Stomach smooth muscle (tissue), 2 donors: ENCODE data around the gene DOLK.
"Not testable (repeated sequence)": the region's sequence is repeated elsewhere in the genome, so short reads cannot be mapped to it uniquely, and the experiment has no call there.

ENCODE experiments used
- H3K27ac ChIP-seq: one replicate; pipeline ENCODE4 v1.7.0; 2013; ENCODE audit warnings: mild to moderate bottlenecking, low read length, inconsistent platforms
- H3K27me3 ChIP-seq, 2 donors: one replicate each; pipeline ENCODE4 v1.7.0; 2013; ENCODE audit warnings: low read length in 2 of 2; ENCODE audit not compliant: insufficient read depth in 2 of 2, control insufficient read depth in 1 of 2
- H3K36me3 ChIP-seq, 2 donors: one replicate each; pipeline ENCODE4 v1.7.0; 2013; ENCODE audit warnings: low read length in 2 of 2; ENCODE audit not compliant: control insufficient read depth in 2 of 2, insufficient read depth in 2 of 2
- H3K4me1 ChIP-seq: one replicate; pipeline ENCODE4 v1.7.0; 2013; ENCODE audit warnings: low read length; ENCODE audit not compliant: control insufficient read depth, insufficient read depth
- H3K4me3 ChIP-seq, 2 donors: one replicate each; pipeline ENCODE4 v1.7.0; 2013; ENCODE audit warnings: low read length in 2 of 2
- H3K9ac ChIP-seq, 2 donors: one replicate each; pipeline ENCODE4 v1.7.0; 2013; ENCODE audit warnings: low read length in 2 of 2, mild to moderate bottlenecking in 1 of 2
- H3K9me3 ChIP-seq, 2 donors: one replicate each; pipeline ENCODE4 v1.7.0; 2013; ENCODE audit warnings: low read length in 2 of 2; ENCODE audit not compliant: control insufficient read depth in 2 of 2
- donor health status: healthy.
- donor health status: Pancreatic carcinoma.

The DOLK gene

DNA sequence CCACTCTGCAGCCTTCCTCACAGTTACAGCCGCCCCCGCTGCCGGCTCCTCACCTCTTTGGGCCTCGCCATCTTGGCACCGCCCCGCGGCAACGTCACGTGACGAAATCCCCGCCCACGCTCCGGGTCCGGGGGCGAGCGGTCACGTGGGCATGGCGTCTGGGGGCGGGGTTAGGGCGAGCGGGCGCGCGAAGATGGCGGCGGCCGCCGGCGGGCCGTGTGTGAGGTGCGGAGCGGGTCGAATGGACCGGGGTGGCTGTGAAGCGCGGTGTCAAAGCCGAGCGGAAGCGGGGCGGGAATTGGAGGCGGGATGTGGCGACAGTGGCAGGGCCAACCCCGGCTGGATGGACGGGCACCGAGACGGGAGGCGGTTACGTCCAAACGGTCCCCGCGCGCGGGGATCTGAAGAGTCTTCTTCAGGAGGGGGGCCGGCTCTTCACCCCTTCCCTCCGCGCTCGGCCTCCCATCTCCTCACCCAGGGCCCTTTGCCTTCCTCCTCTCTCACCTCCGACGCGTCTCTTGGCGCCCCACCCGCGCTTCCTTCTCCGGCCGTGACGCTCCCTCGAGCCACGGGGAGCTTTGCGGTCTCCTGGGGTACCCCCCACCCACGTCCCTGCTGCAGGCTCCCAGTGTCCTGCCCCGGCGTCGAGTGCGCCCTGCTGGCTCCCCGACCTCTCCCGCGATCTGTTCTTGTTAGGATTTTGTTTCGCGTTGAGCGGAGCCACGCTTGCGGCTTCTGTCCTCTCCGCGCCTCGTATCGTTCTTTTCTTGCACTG, at the start of gene DOLK, which contains the start of gene NUP188:
Gene DOLK, minus strand, starts transcription at position 77 of the 775 bp plus-strand sequence. CDS start 300 bp downstream, outside the sequence.
Gene NUP188, plus strand, starts transcription at position 173 of the 775 bp plus-strand sequence. Its CDS starts 21 bp downstream, at position 194.
- Histone ChIP-seq H3K27me3 (no peaks in the 10 kb centered on the region), H3K9me3 (no peaks in the 10 kb centered on the region), H3K4me3 (peak within 1 kb of the TSS; percentile 74 to 91), H3K27ac (peak within 1 kb of the TSS; percentile 88), H3K9ac (peak within 1 kb of the TSS; percentile 88 to 92), H3K4me1 (peaks cover 29% of the 10 kb centered on the region), H3K36me3 (peaks cover 2 to 11% of the 10 kb centered on the region in 2 donors)

- no peak overlapping the region for H3K27ac ChIP-seq
- no peak overlapping the region for H3K4me3 ChIP-seq
- no peak overlapping the region for H3K9ac ChIP-seq
- H3K4me1 ChIP-seq: no peaks in the 10 kb centered on the region
- H3K27me3 ChIP-seq: no peaks in the 10 kb centered on the region
- no peaks in the 10 kb centered on the region for H3K9me3 ChIP-seq
- peaks cover 58 to 60% of the 10 kb centered on the region in 2 donors for H3K36me3 ChIP-seq
These were observed 48.4 kb upstream of the DOLK start for GRCh38 chr9:128995791-128996190.

DNA sequence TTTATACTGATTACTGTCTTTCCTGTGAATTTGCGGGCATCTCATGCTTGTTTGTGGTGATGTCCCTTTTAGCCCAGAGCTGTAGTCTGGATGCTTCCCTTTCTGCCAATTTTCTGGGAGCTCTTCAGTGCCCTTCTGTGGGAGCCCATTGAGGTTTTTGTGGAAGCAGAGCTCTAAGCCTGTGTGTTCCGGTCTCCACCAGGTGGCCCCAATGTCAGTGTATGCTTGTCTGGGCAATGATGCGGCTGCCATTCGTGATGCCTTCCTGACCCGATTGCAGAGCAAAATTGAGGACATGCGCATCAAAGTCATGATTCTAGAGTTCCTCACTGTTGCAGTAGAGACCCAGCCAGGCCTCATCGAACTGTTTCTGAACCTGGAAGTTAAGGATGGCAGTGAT, 45.6 kb upstream of the DOLK start:
- Histone ChIP-seq H3K9ac (no peak overlapping the region), H3K4me3 (no peak overlapping the region), H3K9me3 (no peaks in the 10 kb centered on the region), H3K27me3 (no peaks in the 10 kb centered on the region), H3K4me1 (no peaks in the 10 kb centered on the region), H3K27ac (no peak overlapping the region), H3K36me3 (peaks cover 45 to 46% of the 10 kb centered on the region in 2 donors)

- H3K9ac ChIP-seq: no peak overlapping the region
- H3K27me3 ChIP-seq: no peaks in the 10 kb centered on the region
- H3K4me3 ChIP-seq: no peak overlapping the region
- peaks cover 26 to 39% of the 10 kb centered on the region in 2 donors for H3K36me3 ChIP-seq
- no peak overlapping the region for H3K27ac ChIP-seq
- H3K4me1 ChIP-seq: no peaks in the 10 kb centered on the region
- H3K9me3 ChIP-seq: no peaks in the 10 kb centered on the region
These were observed 40.4 kb upstream of the DOLK start for GRCh38 chr9:128987805-128988204.

- Histone ChIP-seq H3K36me3 (peaks cover 32 to 46% of the 10 kb centered on the region in 2 donors), H3K27ac (no peak overlapping the region)
These were observed 39.3 kb upstream of the DOLK start for GRCh38 chr9:128986671-128987070.

GRCh38 chr9:128983536-128983935, 36.1 kb upstream of the DOLK start:
- Histone ChIP-seq H3K36me3 (peaks cover 49 to 66% of the 10 kb centered on the region in 2 donors), H3K9ac (no peak overlapping the region), H3K4me1 (no peaks in the 10 kb centered on the region), H3K27ac (no peak overlapping the region), H3K9me3 (no peaks in the 10 kb centered on the region), H3K27me3 (no peaks in the 10 kb centered on the region), H3K4me3 (no peak overlapping the region)

More at GRCh38 chr9:128986671-128987070, 39.3 kb upstream of the DOLK start:
- Histone ChIP-seq H3K9ac (no peak overlapping the region), H3K9me3 (no peaks in the 10 kb centered on the region), H3K4me1 (no peaks in the 10 kb centered on the region), H3K4me3 (no peak overlapping the region), H3K27me3 (no peaks in the 10 kb centered on the region)

DNA sequence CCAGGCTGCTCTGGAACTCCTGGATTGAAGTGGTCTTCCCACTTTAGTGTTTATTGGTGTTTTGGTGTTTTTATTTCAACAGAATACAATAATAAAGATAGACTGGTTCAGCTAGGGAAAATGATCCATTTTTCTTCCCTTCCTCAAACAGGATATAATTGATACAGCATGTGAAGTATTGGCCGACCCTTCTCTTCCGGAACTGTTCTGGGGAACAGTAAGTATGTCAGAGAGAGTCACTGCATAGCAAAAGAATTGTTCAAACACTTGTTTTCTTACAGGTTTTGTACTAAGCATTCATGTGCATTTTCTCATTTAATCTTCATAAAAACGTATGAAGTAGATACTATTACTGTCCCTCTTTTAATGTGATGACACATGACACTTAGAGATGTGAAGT, 31.7 kb upstream of the DOLK start:
- no peaks in the 10 kb centered on the region for H3K4me1 ChIP-seq
- H3K9ac ChIP-seq: no peak overlapping the region
- H3K27ac ChIP-seq: no peak overlapping the region
- no peaks in the 10 kb centered on the region for H3K9me3 ChIP-seq
- H3K36me3 ChIP-seq: peaks cover 43 to 67% of the 10 kb centered on the region in 2 donors
- no peaks in the 10 kb centered on the region for H3K27me3 ChIP-seq
- no peak overlapping the region for H3K4me3 ChIP-seq

DNA sequence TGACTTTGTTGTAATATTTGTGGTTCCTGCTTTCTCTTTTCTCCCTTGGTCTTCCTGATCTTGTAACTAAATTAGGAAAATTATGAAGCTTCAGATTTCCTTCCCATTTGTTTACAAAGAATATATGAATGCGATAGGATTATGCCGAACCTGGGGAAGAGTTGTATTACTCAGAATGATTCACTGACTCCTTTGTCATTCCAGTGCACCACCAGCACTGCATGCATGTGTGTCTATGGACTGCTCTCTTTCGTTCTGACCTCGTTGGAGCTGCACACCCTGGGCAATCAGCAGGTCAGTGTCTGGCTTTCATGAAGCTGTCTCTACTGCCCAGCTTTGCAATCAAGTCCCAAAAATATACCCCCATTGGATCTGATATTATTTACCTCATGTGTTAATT, 25.6 kb upstream of the DOLK start:
- Histone ChIP-seq H3K9ac (no peak overlapping the region), H3K4me1 (no peaks in the 10 kb centered on the region), H3K36me3 (peaks cover 31 to 60% of the 10 kb centered on the region in 2 donors), H3K9me3 (no peaks in the 10 kb centered on the region), H3K4me3 (no peak overlapping the region), H3K27me3 (no peaks in the 10 kb centered on the region), H3K27ac (no peak overlapping the region)

GRCh38 chr9:128969491-128969890, 22.1 kb upstream of the DOLK start:
- Histone ChIP-seq H3K9ac (no peak overlapping the region), H3K27me3 (no peaks in the 10 kb centered on the region), H3K4me1 (no peaks in the 10 kb centered on the region), H3K4me3 (no peak overlapping the region), H3K27ac (no peak overlapping the region), H3K36me3 (peaks cover 23 to 38% of the 10 kb centered on the region in 2 donors), H3K9me3 (no peaks in the 10 kb centered on the region)

DNA sequence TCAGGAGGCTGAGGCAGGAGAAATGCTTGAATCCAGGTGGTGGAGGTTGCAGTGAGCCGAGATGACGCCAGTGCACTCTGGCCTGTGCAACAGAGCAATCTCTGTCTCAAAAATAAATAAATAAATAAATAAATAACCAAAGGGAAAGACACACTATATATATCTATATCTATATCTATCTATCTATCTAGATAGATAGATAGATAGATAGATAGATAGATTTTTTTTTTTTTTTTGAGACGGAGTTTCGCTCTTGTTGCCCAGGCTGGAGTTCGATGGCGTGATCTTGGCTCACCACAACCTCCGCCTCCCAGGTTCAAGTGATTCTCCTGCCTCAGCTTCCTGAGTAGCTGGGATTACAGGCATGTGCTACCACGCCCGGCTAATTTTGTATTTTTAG, 14.0 kb upstream of the DOLK start:
- not testable (repeated sequence) for H3K4me1 ChIP-seq, H3K9me3 ChIP-seq, H3K27ac ChIP-seq, H3K9ac ChIP-seq, H3K27me3 ChIP-seq, H3K4me3 ChIP-seq
- peaks cover 17 to 25% of the 10 kb centered on the region in 2 donors for H3K36me3 ChIP-seq

GRCh38 chr9:128947277-128947526, 201 bp downstream of the DOLK start:
- no peaks in the 10 kb centered on the region for H3K27me3 ChIP-seq
- H3K4me3 ChIP-seq: peak overlapping the region; percentile 74 to 91
- H3K36me3 ChIP-seq: peaks cover 2 to 13% of the 10 kb centered on the region in 2 donors
- no peaks in the 10 kb centered on the region for H3K9me3 ChIP-seq
- peaks cover 29% of the 10 kb centered on the region for H3K4me1 ChIP-seq
- H3K27ac ChIP-seq: peak overlapping the region; percentile 88
- peak overlapping the region; percentile 88 to 92 for H3K9ac ChIP-seq
